Mucosa of gallbladder (tissue), 1 donor: ENCODE results near the gene MAGI2. TPM values are rescaled to one million over a fixed set of nuclear protein-coding genes. Genes with fewer than 3 reads are reported as not detected.

Experiments used
- DNase-seq: peaks from one replicate; pipeline ENCODE4 v3.0.0-alpha.2; 2020; ENCODE audit warnings: low spot score
- total RNA-seq: library from RNA; stranded (reverse); gene quantifications from one replicate; pipeline ENCODE4 v1.2.1, GENCODE V29; 2021
- donor health status: DM: no; HTN: no; CAD: no.

The MAGI2 gene
- total RNA-seq, 1 donor from 2014 or later, result 10.6 TPM

- DNase-seq, result no peak
Measured at GRCh38 chr7:79376299-79377025, 77.0 kb downstream of the MAGI2 start.

- DNase-seq, result no peak
Measured at GRCh38 chr7:79361214-79361613, 92.3 kb downstream of the MAGI2 start.

GRCh38 chr7:79359827-79360226, 93.6 kb downstream of the MAGI2 start:
- no peak for DNase-seq

GRCh38 chr7:79357101-79357500, 96.4 kb downstream of the MAGI2 start:
- DNase-seq, result no peak

- DNase-seq, result no peak
Measured at GRCh38 chr7:79353720-79354468, 99.6 kb downstream of the MAGI2 start.

GRCh38 chr7:79352323-79352722, 101.1 kb downstream of the MAGI2 start:
- DNase-seq, result no peak

- no peak for DNase-seq
Measured at GRCh38 chr7:79347351-79347750, 106.1 kb downstream of the MAGI2 start.

- DNase-seq, result no peak
Measured at GRCh38 chr7:79341902-79342301, 111.6 kb downstream of the MAGI2 start.

- no peak for DNase-seq
Measured at GRCh38 chr7:79340212-79340611, 113.3 kb downstream of the MAGI2 start.

GRCh38 chr7:79339208-79339925, 114.1 kb downstream of the MAGI2 start:
- no peak for DNase-seq

- no peak for DNase-seq
Measured at GRCh38 chr7:79337717-79338116, 115.8 kb downstream of the MAGI2 start.

GRCh38 chr7:79334841-79335240, 118.6 kb downstream of the MAGI2 start:
- DNase-seq, result no peak

GRCh38 chr7:79334334-79334733, 119.1 kb downstream of the MAGI2 start:
- DNase-seq, result no peak

GRCh38 chr7:79332091-79332490, 121.4 kb downstream of the MAGI2 start:
- DNase-seq, result no peak

GRCh38 chr7:79329464-79329863, 124.0 kb downstream of the MAGI2 start:
- DNase-seq, result no peak

GRCh38 chr7:79320741-79321473, 132.6 kb downstream of the MAGI2 start:
- DNase-seq, result no peak

GRCh38 chr7:79319369-79319768, 134.1 kb downstream of the MAGI2 start:
- DNase-seq, result no peak

- DNase-seq, result peak; percentile 38
Measured at GRCh38 chr7:79317728-79318127, 135.7 kb downstream of the MAGI2 start.

GRCh38 chr7:79312022-79312421, 141.4 kb downstream of the MAGI2 start:
- DNase-seq, result no peak

- DNase-seq, result peak; percentile 40
Measured at GRCh38 chr7:79308192-79308591, 145.3 kb downstream of the MAGI2 start.

GRCh38 chr7:79307376-79307775, 146.1 kb downstream of the MAGI2 start:
- DNase-seq, result no peak

- DNase-seq, result no peak
Measured at GRCh38 chr7:79304711-79305110, 148.8 kb downstream of the MAGI2 start.
